Muscle of leg (tissue), 11 donors: Measurements from ENCODE around the gene MFN2. TPM values are rescaled to one million over a fixed set of nuclear protein-coding genes. Genes with fewer than 3 reads are reported as not detected.

ENCODE experiments used
- DNase-seq: peaks from one replicate; pipeline ENCODE4 v3.0.0; 2013
- H3K27ac ChIP-seq: one replicate; pipeline ENCODE4 v1.5.1; 2013; ENCODE audit warnings: mild to moderate bottlenecking, low read length, control low read depth
- H3K27me3 ChIP-seq: one replicate; pipeline ENCODE4 v1.6.1; 2013; ENCODE audit warnings: low read length; ENCODE audit not compliant: control insufficient read depth, insufficient read depth
- H3K36me3 ChIP-seq: one replicate; pipeline ENCODE4 v1.6.1; 2013; ENCODE audit warnings: low read length; ENCODE audit not compliant: control insufficient read depth, insufficient read depth
- H3K4me1 ChIP-seq: one replicate; pipeline ENCODE4 v1.6.1; 2013; ENCODE audit warnings: low read length; ENCODE audit not compliant: control insufficient read depth, insufficient read depth
- H3K4me3 ChIP-seq: one replicate; pipeline ENCODE4 v1.5.1; 2013; ENCODE audit warnings: low read length, control low read depth
- H3K9me3 ChIP-seq: replicated peaks from 2 replicates; pipeline ENCODE4 v1.6.1; 2013; ENCODE audit warnings: low read depth, low read length; ENCODE audit not compliant: control insufficient read depth
- WGBS: methylation state at CpG from one replicate; pipeline ENCODE4 v1.1.5; 2013; ENCODE audit warnings: missing lambda C conversion rate; ENCODE audit not compliant: insufficient coverage; 5-methylcytosine and 5-hydroxymethylcytosine counted together
- polyA plus RNA-seq, 8 donors: library from polyadenylated mRNA; unstranded; fragments of 120-200 nt; gene quantifications; one replicate each; pipeline versions ENCODE4 v1.2.1 to v1.2.3, GENCODE V29; 2013; ENCODE audit warnings: inconsistent platforms in 1 of 8, low replicate concordance in 1 of 8; ENCODE audit not compliant: insufficient read length in 8 of 8, insufficient read depth in 1 of 8
- total RNA-seq: library from RNA; stranded (reverse); fragments of 120-200 nt; gene quantifications from one replicate; pipeline ENCODE4 v1.2.4, GENCODE V29; 2013

The MFN2 gene
- total and polyA plus RNA-seq, 9 donors, result 51.9 to 73.4 (median 58.2) TPM

DNA sequence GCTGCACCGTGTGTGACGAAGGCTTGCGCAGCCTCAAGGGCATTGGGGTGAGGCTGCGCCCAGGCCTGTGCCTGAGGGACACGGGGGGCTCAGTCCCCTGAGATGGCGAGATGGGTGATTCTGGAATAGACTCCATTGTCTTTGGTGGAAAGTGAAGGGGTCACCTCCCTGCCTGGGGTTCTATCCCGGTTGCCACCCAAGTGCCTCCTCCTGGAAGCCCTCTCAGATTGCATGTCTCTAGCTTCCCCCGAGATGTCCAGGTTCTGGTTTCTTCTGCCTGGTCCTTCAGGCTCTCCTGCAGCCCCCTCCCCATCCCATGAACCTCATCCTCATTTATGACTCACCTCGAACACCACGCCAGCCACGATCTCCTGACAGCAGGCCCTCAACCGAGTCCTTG, 22.3 kb upstream of the MFN2 start:
- H3K4me1 ChIP-seq, result no peaks in the 10 kb centered on the region
- H3K4me3 ChIP-seq, result no peak overlapping the region
- no peak for DNase-seq
- no peak overlapping the region for H3K27ac ChIP-seq
- no peaks in the 10 kb centered on the region for H3K27me3 ChIP-seq
- no peaks in the 10 kb centered on the region for H3K9me3 ChIP-seq
- WGBS, result 86% methylated on average over 12 of the region's 12 CpGs
- H3K36me3 ChIP-seq, result peaks cover 60% of the 10 kb centered on the region

DNA sequence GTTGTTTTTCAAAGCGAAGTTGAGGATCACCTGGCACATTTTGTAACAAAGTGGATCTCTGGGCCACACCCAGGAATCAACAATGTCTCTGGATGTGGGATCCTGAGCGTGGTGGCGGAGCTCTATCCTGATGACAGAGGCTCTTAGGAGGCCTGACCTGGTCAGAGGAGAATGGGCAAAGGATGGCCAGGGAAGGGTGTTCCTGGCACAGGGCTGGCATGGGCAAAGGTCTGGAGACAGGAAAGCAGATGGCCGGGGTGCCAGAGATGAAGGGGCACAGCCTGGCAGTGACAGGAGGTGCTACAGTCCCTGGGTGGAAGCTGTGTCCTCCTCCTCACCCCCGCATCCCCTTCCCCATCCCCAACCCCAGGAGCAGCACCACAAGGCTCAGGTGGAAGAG, 20.0 kb upstream of the MFN2 start:
- H3K27me3 ChIP-seq, result no peaks in the 10 kb centered on the region
- WGBS, result 97% methylated on average over 3 of the region's 5 CpGs
- H3K4me3 ChIP-seq, result no peak overlapping the region
- H3K27ac ChIP-seq, result no peak overlapping the region
- peaks cover 66% of the 10 kb centered on the region for H3K36me3 ChIP-seq
- no peaks in the 10 kb centered on the region for H3K4me1 ChIP-seq
- DNase-seq, result no peak
- no peaks in the 10 kb centered on the region for H3K9me3 ChIP-seq

DNA sequence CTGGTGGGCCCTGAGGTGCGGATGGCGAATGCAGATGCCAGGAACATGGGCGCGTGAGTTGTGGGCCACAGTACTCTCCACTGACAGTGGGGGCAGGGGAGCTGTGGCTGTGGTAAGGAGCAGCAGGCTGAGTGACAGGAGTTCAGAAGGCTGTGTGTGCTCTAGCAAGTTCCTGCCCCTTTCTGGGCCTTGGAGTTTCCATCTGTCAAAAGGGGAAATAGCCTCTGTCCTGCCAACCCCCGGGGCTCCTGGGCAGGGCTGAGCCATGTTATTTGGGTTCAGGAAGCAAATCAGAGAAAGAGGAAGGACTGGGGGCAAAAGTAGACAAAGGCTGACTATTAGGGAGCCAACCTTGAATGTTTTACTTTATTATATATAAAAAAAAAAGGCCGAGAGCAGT, 19.5 kb upstream of the MFN2 start:
- DNase-seq, result peak; percentile 52
- Histone ChIP-seq H3K9me3 (no peaks in the 10 kb centered on the region), H3K27ac (no peak overlapping the region), H3K36me3 (peaks cover 69% of the 10 kb centered on the region), H3K4me3 (no peak overlapping the region), H3K27me3 (no peaks in the 10 kb centered on the region), H3K4me1 (no peaks in the 10 kb centered on the region)
- 88% methylated on average over 4 of the region's 6 CpGs for WGBS

DNA sequence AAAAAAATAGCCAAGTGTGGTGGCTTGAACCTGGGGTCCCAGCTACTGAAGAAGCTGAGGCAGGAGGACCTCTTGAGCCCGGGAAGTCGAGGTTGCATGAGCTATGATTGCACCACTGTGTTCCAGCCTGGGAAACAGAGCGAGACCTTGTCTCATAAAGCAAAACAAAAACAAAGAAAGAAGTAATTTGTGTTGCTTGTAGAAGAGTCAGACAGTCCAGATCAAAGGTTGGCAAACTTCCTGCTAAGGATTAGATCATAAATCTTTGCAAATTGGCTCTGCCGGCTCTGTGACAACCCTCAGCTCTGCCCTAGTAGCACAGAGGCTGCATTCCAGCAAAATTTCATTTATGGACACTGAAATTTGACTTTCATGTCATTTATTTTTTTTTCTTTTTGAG, 19.0 kb upstream of the MFN2 start:
- WGBS, result 32% methylated on average over 2 of the region's 4 CpGs
- no peaks in the 10 kb centered on the region for H3K27me3 ChIP-seq
- no peak overlapping the region for H3K27ac ChIP-seq
- H3K36me3 ChIP-seq, result peaks cover 74% of the 10 kb centered on the region
- no peak for DNase-seq
- no peaks in the 10 kb centered on the region for H3K9me3 ChIP-seq
- no peak overlapping the region for H3K4me3 ChIP-seq
- H3K4me1 ChIP-seq, result no peaks in the 10 kb centered on the region

DNA sequence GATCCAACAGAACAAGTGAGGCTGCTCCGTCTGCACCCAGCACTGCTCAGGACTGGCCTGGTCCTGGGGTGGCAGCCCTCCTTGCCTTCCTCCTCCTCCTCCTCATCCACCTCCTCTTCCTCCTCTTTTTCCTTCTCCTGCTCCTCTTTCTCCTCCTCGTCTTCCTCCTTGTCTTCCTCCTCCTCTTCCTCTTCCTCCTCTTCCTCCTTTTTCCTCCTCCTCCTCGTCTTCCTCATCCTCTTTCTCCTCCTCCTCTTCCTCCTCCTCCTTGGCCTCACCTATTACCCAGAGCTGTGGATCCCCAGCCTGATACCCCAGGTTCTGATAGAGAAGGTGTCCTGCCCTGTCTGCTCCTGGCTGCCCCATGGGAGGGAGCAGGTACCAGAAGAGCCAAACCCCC, 16.6 kb upstream of the MFN2 start:
- whole genome bisulfite sequencing, result 78% methylated on average over 3 of the region's 3 CpGs
- Histone ChIP-seq H3K27ac (no peak overlapping the region), H3K27me3 (no peaks in the 10 kb centered on the region), H3K9me3 (no peaks in the 10 kb centered on the region), H3K36me3 (peaks cover 66% of the 10 kb centered on the region), H3K4me1 (no peaks in the 10 kb centered on the region), H3K4me3 (no peak overlapping the region)
- DNase-seq, result no peak

DNA sequence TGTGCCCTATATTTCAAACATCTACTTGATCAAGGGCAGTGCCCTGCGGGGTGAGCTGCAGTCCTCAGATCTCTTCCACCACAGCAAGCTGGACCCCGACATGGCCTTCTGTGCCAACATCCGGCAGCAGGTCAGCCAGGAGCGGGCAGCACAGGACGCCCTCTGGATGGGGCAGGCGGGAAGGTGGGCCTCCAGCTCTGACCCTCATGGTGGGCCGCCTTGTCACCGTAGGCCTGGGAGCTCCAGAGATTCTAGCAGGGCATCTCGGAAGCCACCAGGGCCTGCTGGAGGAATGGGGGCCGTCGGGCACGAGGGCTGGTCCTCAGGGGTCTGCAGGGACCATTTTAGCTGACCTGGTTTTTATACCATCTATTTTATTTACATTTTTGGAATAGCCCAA, 15.6 kb upstream of the MFN2 start:
- WGBS, result 87% methylated on average over 12 of the region's 12 CpGs
- H3K27ac ChIP-seq, result no peak overlapping the region
- H3K9me3 ChIP-seq, result no peaks in the 10 kb centered on the region
- DNase-seq, result no peak
- H3K4me1 ChIP-seq, result no peaks in the 10 kb centered on the region
- peaks cover 74% of the 10 kb centered on the region for H3K36me3 ChIP-seq
- H3K27me3 ChIP-seq, result no peaks in the 10 kb centered on the region
- H3K4me3 ChIP-seq, result no peak overlapping the region

DNA sequence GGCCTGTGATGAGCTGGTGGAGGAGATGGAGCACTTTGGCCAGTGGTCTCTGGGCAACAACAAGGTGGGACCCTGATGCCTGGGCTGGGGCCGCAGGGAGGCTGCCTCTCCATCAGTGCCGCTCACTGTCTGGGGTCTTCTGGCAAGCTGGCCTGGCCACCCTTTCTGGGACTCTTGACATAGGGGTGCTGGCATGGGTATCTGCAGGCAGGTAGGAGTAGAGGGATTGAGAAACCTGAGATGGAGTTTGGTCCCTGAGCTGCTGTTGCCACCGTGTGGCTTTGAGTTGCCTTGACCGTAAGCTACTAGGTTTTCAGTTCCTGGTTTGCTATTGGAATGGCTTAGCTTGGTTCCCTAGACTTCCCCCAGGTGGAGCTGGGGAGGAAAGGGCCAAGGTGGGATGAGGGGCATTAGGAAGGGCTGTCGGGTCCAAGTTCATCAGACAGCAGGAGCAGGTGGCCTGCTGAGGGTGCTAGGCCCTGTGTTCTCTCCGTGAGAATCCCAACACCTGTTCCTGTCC, 13.2 kb upstream of the MFN2 start:
- Histone ChIP-seq H3K4me1 (no peaks in the 10 kb centered on the region), H3K9me3 (no peaks in the 10 kb centered on the region), H3K27me3 (no peaks in the 10 kb centered on the region), H3K27ac (no peak overlapping the region), H3K36me3 (peaks cover 70% of the 10 kb centered on the region), H3K4me3 (no peak overlapping the region)
- WGBS, result 55% methylated on average over 4 of the region's 6 CpGs
- DNase-seq, result peak; percentile 51

DNA sequence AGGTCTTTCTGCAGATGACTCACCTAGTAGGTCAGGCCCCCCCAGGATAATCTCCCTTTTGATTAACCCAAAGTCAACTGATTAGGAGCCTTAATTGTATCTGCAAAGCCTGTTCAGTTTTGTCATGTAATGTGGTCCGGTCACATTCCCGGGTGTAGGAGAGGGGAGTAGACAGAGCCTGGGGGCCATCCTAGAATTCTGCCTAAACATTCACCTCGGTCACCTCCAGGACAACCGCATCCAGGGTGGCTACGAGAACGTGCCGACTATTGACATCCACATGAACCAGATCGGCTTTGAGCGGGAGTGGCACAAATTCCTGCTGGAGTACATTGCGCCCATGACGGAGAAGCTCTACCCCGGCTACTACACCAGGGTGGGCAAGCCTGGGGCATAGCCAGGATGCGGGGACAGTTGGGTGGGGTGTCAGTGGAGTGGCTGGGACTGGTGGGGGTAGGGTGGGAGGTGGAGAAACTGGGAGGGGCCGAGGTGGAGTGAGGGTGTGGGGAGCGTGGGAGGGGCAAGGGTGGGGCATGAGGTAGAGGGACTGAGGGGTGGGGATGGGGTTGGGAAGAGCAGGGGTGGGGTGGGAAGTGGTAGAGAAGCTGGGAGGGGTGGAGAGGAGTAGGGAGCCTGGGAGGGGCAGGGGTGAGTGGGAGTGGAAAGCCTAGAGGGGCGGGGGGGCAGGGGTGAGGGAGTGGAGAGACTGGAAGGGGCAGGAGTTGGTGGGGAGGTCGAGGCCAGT, 9.6 kb upstream of the MFN2 start:
- no peaks in the 10 kb centered on the region for H3K4me1 ChIP-seq
- H3K27ac ChIP-seq, result no peak overlapping the region
- peaks cover 76% of the 10 kb centered on the region for H3K36me3 ChIP-seq
- no peaks in the 10 kb centered on the region for H3K27me3 ChIP-seq
- no peak overlapping the region for H3K4me3 ChIP-seq
- DNase-seq, result no peak
- no peaks in the 10 kb centered on the region for H3K9me3 ChIP-seq
- WGBS, result 91% methylated on average over 11 of the region's 17 CpGs

DNA sequence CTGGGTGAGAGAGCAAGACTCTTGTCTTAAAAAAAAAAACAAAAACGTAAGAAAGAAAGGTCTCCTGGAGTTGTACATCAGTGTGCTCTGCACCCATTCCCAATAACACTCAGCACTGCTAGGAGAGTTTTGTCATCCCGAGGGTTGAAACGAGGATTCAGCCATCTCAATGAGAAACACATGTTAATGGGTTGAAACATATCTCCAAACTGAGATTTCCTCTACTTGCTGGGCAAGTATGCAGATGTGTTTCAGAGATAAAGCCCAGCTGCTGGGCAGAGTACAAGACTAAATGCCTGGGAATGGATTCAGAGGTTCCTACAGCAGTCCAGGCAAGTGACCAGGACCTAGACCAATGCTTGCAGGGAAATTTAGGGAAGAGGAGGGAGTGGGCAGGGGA, 2.6 kb upstream of the MFN2 start:
- Histone ChIP-seq H3K9me3 (no peaks in the 10 kb centered on the region), H3K27ac (no peak overlapping the region), H3K4me3 (no peak overlapping the region), H3K27me3 (no peaks in the 10 kb centered on the region), H3K4me1 (peaks cover 21% of the 10 kb centered on the region), H3K36me3 (peaks cover 39% of the 10 kb centered on the region)
- WGBS, result no CpG with 5 or more reads among the region's 3 CpGs
- no peak for DNase-seq

DNA sequence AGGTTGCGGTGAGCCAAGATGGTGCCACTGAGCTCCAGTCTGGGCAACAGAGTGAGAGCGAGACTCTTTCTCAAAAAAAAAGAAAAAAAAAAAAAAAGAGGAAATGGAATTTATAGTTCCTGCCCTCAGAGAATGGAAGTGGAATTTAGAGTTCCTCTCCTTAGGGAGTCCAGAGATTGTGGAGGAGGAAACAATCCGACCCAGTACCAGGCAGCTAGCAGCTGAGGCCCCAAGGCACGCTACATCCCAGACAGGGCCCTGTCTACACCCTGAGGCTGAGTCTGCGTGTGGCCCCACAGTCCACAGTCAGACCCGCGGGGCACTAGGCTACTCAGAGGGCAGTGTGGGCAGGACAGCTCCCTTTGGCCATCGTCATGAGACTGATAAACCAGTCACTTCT, 1.9 kb upstream of the MFN2 start:
- H3K4me3 ChIP-seq, result no peak overlapping the region
- peaks cover 21% of the 10 kb centered on the region for H3K4me1 ChIP-seq
- H3K27ac ChIP-seq, result no peak overlapping the region
- peaks cover 39% of the 10 kb centered on the region for H3K36me3 ChIP-seq
- no peaks in the 10 kb centered on the region for H3K9me3 ChIP-seq
- H3K27me3 ChIP-seq, result no peaks in the 10 kb centered on the region
- WGBS, result 75% methylated on average over 2 of the region's 8 CpGs
- peak; percentile 36 for DNase-seq
